ENCODE data around the gene EFHC1.
A peak's percentile ranks its signal among the peaks of the same experiment; 100 is the strongest.

Gene EFHC1

GRCh38 chr6:52534363-52534762, 114.2 kb downstream of the EFHC1 start:
- Histone ChIP-seq H2BK5ac (ENCODE audit: low read length) (no peak overlapping the region), H3K14ac (ENCODE audit: low read length) (peak overlapping the region; percentile 59), H4K8ac (ENCODE audit: low read depth, low read length) (no peak overlapping the region), H3K36me3 (replicated peaks in 1 of 2; ENCODE audit: control insufficient read depth in 2 of 2, insufficient read depth in 2 of 2, low read length in 2 of 2) (peaks cover 8 to 15% of the 10 kb centered on the region in 2 donors), H2AFZ (ENCODE audit: low read length) (no peak overlapping the region), H2AK5ac (ENCODE audit: low read depth, low read length) (no peak overlapping the region), H4K91ac (ENCODE audit: low read depth, low read length, poor library complexity) (peak overlapping the region; percentile 27), H3K4me1 (ENCODE audit: control insufficient read depth in 2 of 2, insufficient read depth in 1 of 2, low read depth in 1 of 2, low read length in 2 of 2) (peaks cover 0 to 3% of the 10 kb centered on the region in 2 donors), H3K27ac (replicated peaks; ENCODE audit: low read length) (no peak overlapping the region), H3K4ac (ENCODE audit: low read length) (no peak overlapping the region), H3K79me1 (ENCODE audit: low read depth, low read length) (peaks cover 2% of the 10 kb centered on the region), H3K18ac (ENCODE audit: low read length) (no peak overlapping the region), H2BK120ac (ENCODE audit: low read depth, low read length) (no peak overlapping the region), H3K9me3 (replicated peaks in 1 of 2; ENCODE audit: control insufficient read depth in 2 of 2, insufficient read depth in 1 of 2, low read depth in 1 of 2, low read length in 2 of 2) (no peaks in the 10 kb centered on the region), H3K27me3 (ENCODE audit: control insufficient read depth in 3 of 3, insufficient read depth in 3 of 3, low read depth in 1 of 3, low read length in 3 of 3) (no peaks in the 10 kb centered on the region), H3K23ac (ENCODE audit: low read depth, low read length, poor library complexity) (peak overlapping the region; percentile 52), H3K9ac (ENCODE audit: low read depth, low read length, poor library complexity) (no peak overlapping the region), H3K4me3 (ENCODE audit: low read length in 2 of 2) (no peak overlapping the region), H2BK15ac (ENCODE audit: low read length) (no peak overlapping the region), H3K4me2 (ENCODE audit: insufficient read depth, low read length, poor library complexity, severe bottlenecking) (no peak overlapping the region), H2BK12ac (ENCODE audit: low read length) (no peak overlapping the region)
- no CpG with 5 or more reads among the region's 5 CpGs for WGBS, 2 donors (ENCODE audit: extremely low coverage in 2 of 2, insufficient read length in 2 of 2, insufficient replicate concordance in 1 of 2)
- DNase-seq (ENCODE audit: low spot score) = no peak

DNA sequence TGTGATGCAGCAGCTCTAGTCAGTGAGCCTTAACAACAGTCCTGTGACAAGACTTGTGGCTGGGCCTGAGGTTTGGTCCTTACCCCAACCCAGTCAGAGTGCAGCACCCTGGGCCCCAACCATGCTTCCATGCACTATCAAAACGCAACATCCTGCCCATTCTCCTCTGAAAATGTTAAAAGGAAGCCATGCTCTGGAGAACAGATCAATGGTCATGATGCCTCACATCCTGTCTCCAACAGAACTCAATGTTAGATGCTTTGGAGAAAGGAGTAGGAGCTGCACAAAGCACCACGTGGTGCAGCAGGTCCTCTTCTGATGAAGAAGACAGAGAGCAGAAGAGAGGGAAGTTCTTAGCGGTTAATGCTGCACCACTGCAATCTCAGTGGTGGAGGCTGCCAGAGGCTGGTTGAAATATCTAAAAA, 114.8 kb downstream of the EFHC1 start:
- Histone ChIP-seq H3K9ac (ENCODE audit: low read depth, low read length, poor library complexity) (no peak overlapping the region), H4K8ac (ENCODE audit: low read depth, low read length) (no peak overlapping the region), H2AK5ac (ENCODE audit: low read depth, low read length) (no peak overlapping the region), H3K23ac (ENCODE audit: low read depth, low read length, poor library complexity) (peak overlapping the region; percentile 52), H3K27ac (replicated peaks; ENCODE audit: low read length) (no peak overlapping the region), H2BK12ac (ENCODE audit: low read length) (no peak overlapping the region), H2BK15ac (ENCODE audit: low read length) (no peak overlapping the region), H3K4me1 (ENCODE audit: control insufficient read depth in 2 of 2, insufficient read depth in 1 of 2, low read depth in 1 of 2, low read length in 2 of 2) (peaks cover 0 to 3% of the 10 kb centered on the region in 2 donors), H2BK120ac (ENCODE audit: low read depth, low read length) (no peak overlapping the region), H3K14ac (ENCODE audit: low read length) (no peak overlapping the region), H3K27me3 (ENCODE audit: control insufficient read depth in 3 of 3, insufficient read depth in 3 of 3, low read depth in 1 of 3, low read length in 3 of 3) (no peaks in the 10 kb centered on the region), H3K4me2 (ENCODE audit: insufficient read depth, low read length, poor library complexity, severe bottlenecking) (no peak overlapping the region), H3K4me3 (ENCODE audit: low read length in 2 of 2) (no peak overlapping the region), H2AFZ (ENCODE audit: low read length) (no peak overlapping the region), H3K79me1 (ENCODE audit: low read depth, low read length) (peaks cover 2% of the 10 kb centered on the region), H3K36me3 (replicated peaks in 1 of 2; ENCODE audit: control insufficient read depth in 2 of 2, insufficient read depth in 2 of 2, low read length in 2 of 2) (peaks cover 8 to 15% of the 10 kb centered on the region in 2 donors), H2BK5ac (ENCODE audit: low read length) (no peak overlapping the region), H4K91ac (ENCODE audit: low read depth, low read length, poor library complexity) (peak overlapping the region; percentile 27), H3K4ac (ENCODE audit: low read length) (no peak overlapping the region), H3K18ac (ENCODE audit: low read length) (peak overlapping the region; percentile 65), H3K9me3 (replicated peaks in 1 of 2; ENCODE audit: control insufficient read depth in 2 of 2, insufficient read depth in 1 of 2, low read depth in 1 of 2, low read length in 2 of 2) (no peaks in the 10 kb centered on the region)
- no CpG with 5 or more reads among the region's 3 CpGs for WGBS, 2 donors (ENCODE audit: extremely low coverage in 2 of 2, insufficient read length in 2 of 2, insufficient replicate concordance in 1 of 2)
- DNase-seq (ENCODE audit: low spot score) = no peak

DNA sequence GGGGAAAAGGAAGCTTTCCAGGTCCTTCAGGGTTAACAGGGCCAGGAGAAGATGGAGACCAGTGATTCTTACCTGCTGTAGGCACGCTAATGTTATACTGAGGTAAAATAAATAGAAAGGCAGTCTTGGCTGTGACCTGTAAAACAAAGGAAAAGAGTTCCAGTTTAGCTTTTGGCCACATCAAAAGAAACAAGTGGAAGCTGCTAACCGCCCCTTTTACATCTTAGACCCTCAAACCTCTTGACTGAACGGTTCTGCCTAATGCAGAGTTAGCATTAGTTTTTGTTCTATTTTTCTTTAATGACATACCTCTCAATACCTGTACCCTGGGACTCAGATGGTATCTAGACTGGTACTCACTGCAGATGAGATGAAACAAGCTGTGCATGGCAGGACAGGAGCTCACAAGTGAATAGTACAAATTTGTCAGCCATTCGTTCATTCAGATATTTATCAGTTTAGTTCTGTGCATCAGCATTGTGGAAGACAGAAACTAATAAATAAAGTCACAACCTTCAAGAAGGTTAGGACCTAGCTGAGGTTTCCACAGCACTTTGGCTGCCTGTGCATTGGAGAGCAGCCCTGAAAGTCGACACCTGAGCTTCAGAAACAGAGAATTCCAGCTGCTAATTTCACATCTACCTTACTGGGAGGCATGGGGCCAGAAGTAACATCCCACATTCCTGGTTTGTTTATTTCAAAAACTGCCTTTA, 115.7 kb downstream of the EFHC1 start:
- Histone ChIP-seq H3K79me1 (ENCODE audit: low read depth, low read length) (peaks cover 2% of the 10 kb centered on the region), H2BK15ac (ENCODE audit: low read length) (no peak overlapping the region), H2AFZ (ENCODE audit: low read length) (no peak overlapping the region), H2BK120ac (ENCODE audit: low read depth, low read length) (no peak overlapping the region), H3K9me3 (replicated peaks in 1 of 2; ENCODE audit: control insufficient read depth in 2 of 2, insufficient read depth in 1 of 2, low read depth in 1 of 2, low read length in 2 of 2) (no peaks in the 10 kb centered on the region), H3K9ac (ENCODE audit: low read depth, low read length, poor library complexity) (no peak overlapping the region), H2BK5ac (ENCODE audit: low read length) (no peak overlapping the region), H3K14ac (ENCODE audit: low read length) (no peak overlapping the region), H3K23ac (ENCODE audit: low read depth, low read length, poor library complexity) (no peak overlapping the region), H3K27me3 (ENCODE audit: control insufficient read depth in 3 of 3, insufficient read depth in 3 of 3, low read depth in 1 of 3, low read length in 3 of 3) (no peaks in the 10 kb centered on the region), H3K36me3 (replicated peaks in 1 of 2; ENCODE audit: control insufficient read depth in 2 of 2, insufficient read depth in 2 of 2, low read length in 2 of 2) (peaks cover 6 to 15% of the 10 kb centered on the region in 2 donors), H2BK12ac (ENCODE audit: low read length) (no peak overlapping the region), H3K4ac (ENCODE audit: low read length) (no peak overlapping the region), H3K4me2 (ENCODE audit: insufficient read depth, low read length, poor library complexity, severe bottlenecking) (no peak overlapping the region), H3K4me3 (ENCODE audit: low read length in 2 of 2) (no peak overlapping the region), H2AK5ac (ENCODE audit: low read depth, low read length) (no peak overlapping the region), H3K4me1 (ENCODE audit: control insufficient read depth in 2 of 2, insufficient read depth in 1 of 2, low read depth in 1 of 2, low read length in 2 of 2) (peaks cover 0 to 3% of the 10 kb centered on the region in 2 donors), H4K8ac (ENCODE audit: low read depth, low read length) (no peak overlapping the region), H4K91ac (ENCODE audit: low read depth, low read length, poor library complexity) (no peak overlapping the region), H3K27ac (replicated peaks; ENCODE audit: low read length) (no peak overlapping the region), H3K18ac (ENCODE audit: low read length) (no peak overlapping the region)
- no peak for DNase-seq (ENCODE audit: low spot score)
- no CpG with 5 or more reads among the region's 5 CpGs for WGBS, 2 donors (ENCODE audit: extremely low coverage in 2 of 2, insufficient read length in 2 of 2, insufficient replicate concordance in 1 of 2)

- H3K4ac ChIP-seq (ENCODE audit: low read length) = no peak overlapping the region
- no peaks in the 10 kb centered on the region for H3K9me3 ChIP-seq (replicated peaks in 1 of 2; ENCODE audit: control insufficient read depth in 2 of 2, insufficient read depth in 1 of 2, low read depth in 1 of 2, low read length in 2 of 2)
- no peak overlapping the region for H3K9ac ChIP-seq (ENCODE audit: low read depth, low read length, poor library complexity)
- H3K18ac ChIP-seq (ENCODE audit: low read length) = peak overlapping the region; percentile 23
- H4K91ac ChIP-seq (ENCODE audit: low read depth, low read length, poor library complexity) = no peak overlapping the region
- DNase-seq (ENCODE audit: low spot score) = no peak
- peaks cover 6 to 15% of the 10 kb centered on the region in 2 donors for H3K36me3 ChIP-seq (replicated peaks in 1 of 2; ENCODE audit: control insufficient read depth in 2 of 2, insufficient read depth in 2 of 2, low read length in 2 of 2)
- no peak overlapping the region for H2BK12ac ChIP-seq (ENCODE audit: low read length)
- no CpG with 5 or more reads among the region's 6 CpGs for WGBS, 2 donors (ENCODE audit: extremely low coverage in 2 of 2, insufficient read length in 2 of 2, insufficient replicate concordance in 1 of 2)
- H3K4me1 ChIP-seq (ENCODE audit: control insufficient read depth in 2 of 2, insufficient read depth in 1 of 2, low read depth in 1 of 2, low read length in 2 of 2) = peaks cover 0 to 3% of the 10 kb centered on the region in 2 donors
- H4K8ac ChIP-seq (ENCODE audit: low read depth, low read length) = no peak overlapping the region
- no peaks in the 10 kb centered on the region for H3K27me3 ChIP-seq (ENCODE audit: control insufficient read depth in 3 of 3, insufficient read depth in 3 of 3, low read depth in 1 of 3, low read length in 3 of 3)
- no peak overlapping the region for H2AK5ac ChIP-seq (ENCODE audit: low read depth, low read length)
- H2AFZ ChIP-seq (ENCODE audit: low read length) = no peak overlapping the region
- H3K27ac ChIP-seq (replicated peaks; ENCODE audit: low read length) = no peak overlapping the region
- no peak overlapping the region for H3K23ac ChIP-seq (ENCODE audit: low read depth, low read length, poor library complexity)
- H2BK15ac ChIP-seq (ENCODE audit: low read length) = no peak overlapping the region
- no peak overlapping the region for H3K14ac ChIP-seq (ENCODE audit: low read length)
- H3K4me2 ChIP-seq (ENCODE audit: insufficient read depth, low read length, poor library complexity, severe bottlenecking) = no peak overlapping the region
- no peak overlapping the region for H2BK120ac ChIP-seq (ENCODE audit: low read depth, low read length)
- peak overlapping the region; percentile 29 for H2BK5ac ChIP-seq (ENCODE audit: low read length)
- H3K79me1 ChIP-seq (ENCODE audit: low read depth, low read length) = peaks cover 2% of the 10 kb centered on the region
- no peak overlapping the region for H3K4me3 ChIP-seq (ENCODE audit: low read length in 2 of 2)
Measured at GRCh38 chr6:52536424-52536916, 116.3 kb downstream of the EFHC1 start.
